ENCODE measurements around the gene TMEM150A.
"Not testable (repeated sequence)": the region's sequence is repeated elsewhere in the genome, so short reads cannot be mapped to it uniquely, and the experiment has no call there.

DNA sequence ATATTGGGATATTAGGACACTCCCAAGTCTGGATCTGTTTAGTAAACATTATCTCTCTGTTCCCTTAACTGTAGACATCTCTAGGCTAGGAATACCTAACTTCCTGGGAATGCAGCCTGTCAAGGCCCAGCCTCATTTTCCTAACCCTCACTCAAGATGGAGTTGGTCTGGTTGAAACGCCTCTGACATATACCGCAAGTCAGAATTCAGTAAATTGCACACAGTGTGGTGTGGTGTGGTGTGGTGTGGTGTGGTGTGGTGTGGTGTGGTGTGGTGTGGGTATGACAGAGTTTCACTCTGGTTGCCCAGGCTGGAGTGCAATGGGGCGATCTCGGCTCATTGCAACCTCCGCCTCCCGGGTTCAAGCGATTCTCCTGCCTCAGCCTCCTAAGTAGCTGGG, 12.3 kb upstream of the TMEM150A start:
- not testable (repeated sequence) for TF ChIP-seq EP300 (conservative IDR thresholded peaks at IDR 0.05; ENCODE audit: poor library complexity, severe bottlenecking); POLR2AphosphoS5 (IDR thresholded peaks at IDR 0.05); EZH2 (IDR thresholded peaks at IDR 0.05; ENCODE audit: borderline replicate concordance, insufficient read depth, low read length, poor library complexity, severe bottlenecking); TAF1 (IDR thresholded peaks at IDR 0.05; ENCODE audit: low read depth); SMC3 (conservative IDR thresholded peaks at IDR 0.05; ENCODE audit: poor library complexity)
- TF ChIP-seq, protein P1, sequence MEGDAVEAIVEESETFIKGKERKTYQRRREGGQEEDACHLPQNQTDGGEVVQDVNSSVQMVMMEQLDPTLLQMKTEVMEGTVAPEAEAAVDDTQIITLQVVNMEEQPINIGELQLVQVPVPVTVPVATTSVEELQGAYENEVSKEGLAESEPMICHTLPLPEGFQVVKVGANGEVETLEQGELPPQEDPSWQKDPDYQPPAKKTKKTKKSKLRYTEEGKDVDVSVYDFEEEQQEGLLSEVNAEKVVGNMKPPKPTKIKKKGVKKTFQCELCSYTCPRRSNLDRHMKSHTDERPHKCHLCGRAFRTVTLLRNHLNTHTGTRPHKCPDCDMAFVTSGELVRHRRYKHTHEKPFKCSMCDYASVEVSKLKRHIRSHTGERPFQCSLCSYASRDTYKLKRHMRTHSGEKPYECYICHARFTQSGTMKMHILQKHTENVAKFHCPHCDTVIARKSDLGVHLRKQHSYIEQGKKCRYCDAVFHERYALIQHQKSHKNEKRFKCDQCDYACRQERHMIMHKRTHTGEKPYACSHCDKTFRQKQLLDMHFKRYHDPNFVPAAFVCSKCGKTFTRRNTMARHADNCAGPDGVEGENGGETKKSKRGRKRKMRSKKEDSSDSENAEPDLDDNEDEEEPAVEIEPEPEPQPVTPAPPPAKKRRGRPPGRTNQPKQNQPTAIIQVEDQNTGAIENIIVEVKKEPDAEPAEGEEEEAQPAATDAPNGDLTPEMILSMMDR (IDR thresholded peaks at IDR 0.05; ENCODE audit: poor library complexity, severe bottlenecking), result not testable (repeated sequence)
- TF ChIP-seq, protein P2, sequence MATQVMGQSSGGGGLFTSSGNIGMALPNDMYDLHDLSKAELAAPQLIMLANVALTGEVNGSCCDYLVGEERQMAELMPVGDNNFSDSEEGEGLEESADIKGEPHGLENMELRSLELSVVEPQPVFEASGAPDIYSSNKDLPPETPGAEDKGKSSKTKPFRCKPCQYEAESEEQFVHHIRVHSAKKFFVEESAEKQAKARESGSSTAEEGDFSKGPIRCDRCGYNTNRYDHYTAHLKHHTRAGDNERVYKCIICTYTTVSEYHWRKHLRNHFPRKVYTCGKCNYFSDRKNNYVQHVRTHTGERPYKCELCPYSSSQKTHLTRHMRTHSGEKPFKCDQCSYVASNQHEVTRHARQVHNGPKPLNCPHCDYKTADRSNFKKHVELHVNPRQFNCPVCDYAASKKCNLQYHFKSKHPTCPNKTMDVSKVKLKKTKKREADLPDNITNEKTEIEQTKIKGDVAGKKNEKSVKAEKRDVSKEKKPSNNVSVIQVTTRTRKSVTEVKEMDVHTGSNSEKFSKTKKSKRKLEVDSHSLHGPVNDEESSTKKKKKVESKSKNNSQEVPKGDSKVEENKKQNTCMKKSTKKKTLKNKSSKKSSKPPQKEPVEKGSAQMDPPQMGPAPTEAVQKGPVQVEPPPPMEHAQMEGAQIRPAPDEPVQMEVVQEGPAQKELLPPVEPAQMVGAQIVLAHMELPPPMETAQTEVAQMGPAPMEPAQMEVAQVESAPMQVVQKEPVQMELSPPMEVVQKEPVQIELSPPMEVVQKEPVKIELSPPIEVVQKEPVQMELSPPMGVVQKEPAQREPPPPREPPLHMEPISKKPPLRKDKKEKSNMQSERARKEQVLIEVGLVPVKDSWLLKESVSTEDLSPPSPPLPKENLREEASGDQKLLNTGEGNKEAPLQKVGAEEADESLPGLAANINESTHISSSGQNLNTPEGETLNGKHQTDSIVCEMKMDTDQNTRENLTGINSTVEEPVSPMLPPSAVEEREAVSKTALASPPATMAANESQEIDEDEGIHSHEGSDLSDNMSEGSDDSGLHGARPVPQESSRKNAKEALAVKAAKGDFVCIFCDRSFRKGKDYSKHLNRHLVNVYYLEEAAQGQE (IDR thresholded peaks at IDR 0.05; ENCODE audit: borderline replicate concordance), result not testable (repeated sequence)
